Measurements from ENCODE around the gene BNIP5.
"Not testable (repeated sequence)": the region's sequence is repeated elsewhere in the genome, so short reads cannot be mapped to it uniquely, and the experiment has no call there.

The BNIP5 gene

GRCh38 chr6:36346486-36347273, 10.0 kb upstream of the BNIP5 start:
- no peak overlapping the region for H3K27ac Mint-ChIP-seq (ENCODE audit: low read depth)
- DNase-seq (ENCODE audit: low spot score in 2 of 2): no peak
- H3K9me3 Mint-ChIP-seq: no peaks in the 10 kb centered on the region
- H3K27me3 Mint-ChIP-seq: no peaks in the 10 kb centered on the region
- no peaks in the 10 kb centered on the region for H3K36me3 Mint-ChIP-seq (ENCODE audit: insufficient read depth)
- H3K4me1 Mint-ChIP-seq: no peaks in the 10 kb centered on the region
- no peak overlapping the region for H3K4me3 Mint-ChIP-seq
- no peak for ATAC-seq (replicated peaks; ENCODE audit: extremely low read depth, poor library complexity, severe bottlenecking)

GRCh38 chr6:36345681-36346466, 9.2 kb upstream of the BNIP5 start:
- DNase-seq (ENCODE audit: low spot score in 2 of 2): no peak
- no peak overlapping the region for H3K4me3 Mint-ChIP-seq
- peaks cover 4% of the 10 kb centered on the region for H3K27me3 Mint-ChIP-seq
- ATAC-seq (replicated peaks; ENCODE audit: extremely low read depth, poor library complexity, severe bottlenecking): no peak
- H3K4me1 Mint-ChIP-seq: peaks cover 2% of the 10 kb centered on the region
- H3K36me3 Mint-ChIP-seq (ENCODE audit: insufficient read depth): no peaks in the 10 kb centered on the region
- H3K9me3 Mint-ChIP-seq: no peaks in the 10 kb centered on the region
- H3K27ac Mint-ChIP-seq (ENCODE audit: low read depth): no peak overlapping the region

DNA sequence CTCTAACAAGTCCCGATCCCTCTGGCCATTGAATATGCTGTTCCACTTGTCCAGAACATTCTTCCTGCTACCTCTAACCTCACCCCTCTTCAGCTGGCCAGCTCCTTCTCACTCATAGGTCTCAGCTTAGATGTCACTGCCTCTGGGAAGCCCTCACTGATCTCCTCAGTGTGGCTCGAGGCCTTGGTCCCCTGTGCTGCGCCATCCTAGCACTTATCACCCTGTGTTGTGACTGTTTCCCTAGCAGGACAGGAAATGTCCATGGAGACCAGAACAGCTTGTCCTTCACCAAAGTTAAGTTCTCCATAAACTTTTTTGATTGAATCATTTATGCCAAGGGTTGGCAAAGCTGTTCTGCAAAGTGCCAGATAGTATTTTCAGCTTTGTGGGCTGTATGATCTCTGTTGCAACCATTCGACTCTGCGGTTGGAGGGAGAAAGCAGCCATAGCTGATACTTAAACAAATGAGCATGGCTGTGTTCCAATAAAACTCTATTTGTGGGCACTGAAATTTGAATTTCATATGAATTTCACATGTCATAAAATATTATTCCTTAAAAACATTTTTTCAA, 6.5 kb upstream of the BNIP5 start:
- H3K27me3 Mint-ChIP-seq: peaks cover 23% of the 10 kb centered on the region
- H3K36me3 Mint-ChIP-seq (ENCODE audit: insufficient read depth): no peaks in the 10 kb centered on the region
- DNase-seq (ENCODE audit: low spot score in 2 of 2): no peak
- H3K4me3 Mint-ChIP-seq: no peak overlapping the region
- no peaks in the 10 kb centered on the region for H3K9me3 Mint-ChIP-seq
- H3K27ac Mint-ChIP-seq (ENCODE audit: low read depth): no peak overlapping the region
- peaks cover 5% of the 10 kb centered on the region for H3K4me1 Mint-ChIP-seq
- ATAC-seq (replicated peaks; ENCODE audit: extremely low read depth, poor library complexity, severe bottlenecking): no peak

DNA sequence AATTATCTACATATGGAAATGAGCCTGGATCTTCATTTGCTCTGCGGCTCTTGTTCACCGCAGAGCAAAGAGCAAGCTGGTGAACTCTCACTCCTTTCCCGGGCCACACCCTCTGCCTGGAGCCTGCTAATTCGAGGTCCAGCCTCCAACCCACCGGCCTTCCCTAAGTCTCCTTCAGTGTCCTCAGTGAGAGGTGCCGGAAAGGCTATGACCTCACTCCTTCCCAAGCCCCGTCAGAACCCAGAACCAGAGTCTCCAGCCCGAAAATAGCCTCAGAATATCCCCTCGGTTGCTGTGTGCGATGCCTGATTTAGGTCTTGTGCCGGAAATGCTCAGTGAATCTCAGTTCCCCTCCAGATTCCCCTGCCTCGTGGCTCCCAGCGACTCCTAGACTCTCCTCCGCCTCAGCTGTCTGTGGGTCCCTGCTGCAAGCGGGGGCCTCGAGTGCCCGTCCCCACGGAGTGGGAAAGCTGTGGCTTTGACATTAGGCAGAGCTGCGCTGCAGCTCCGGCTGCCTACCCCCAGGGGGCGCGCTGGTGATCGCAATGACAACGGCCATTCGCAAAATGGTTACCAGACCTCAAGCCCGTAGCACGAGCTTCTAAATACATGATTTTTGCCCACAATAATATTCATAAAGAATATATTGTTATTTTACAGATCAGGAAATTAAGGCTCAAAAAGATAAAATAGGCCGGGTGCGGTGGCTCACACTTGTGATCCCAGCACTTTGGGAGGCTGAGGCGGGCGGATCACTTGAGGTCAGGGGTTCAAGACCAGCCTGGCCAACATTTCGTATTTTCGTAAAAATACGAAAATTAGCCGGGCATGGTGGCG, 4.1 kb upstream of the BNIP5 start:
- peaks cover 35% of the 10 kb centered on the region for H3K27me3 Mint-ChIP-seq
- peak; percentile 48 to 61 for DNase-seq (ENCODE audit: low spot score in 2 of 2)
- no peaks in the 10 kb centered on the region for H3K36me3 Mint-ChIP-seq (ENCODE audit: insufficient read depth)
- peak; percentile 60 for ATAC-seq (replicated peaks; ENCODE audit: extremely low read depth, poor library complexity, severe bottlenecking)
- H3K4me1 Mint-ChIP-seq: peaks cover 11% of the 10 kb centered on the region
- H3K27ac Mint-ChIP-seq (ENCODE audit: low read depth): no peak overlapping the region
- H3K9me3 Mint-ChIP-seq: no peaks in the 10 kb centered on the region
- no peak overlapping the region for H3K4me3 Mint-ChIP-seq

GRCh38 chr6:36340306-36340617, 3.6 kb upstream of the BNIP5 start:
- no peaks in the 10 kb centered on the region for H3K9me3 Mint-ChIP-seq
- ATAC-seq (replicated peaks; ENCODE audit: extremely low read depth, poor library complexity, severe bottlenecking) (no peak), DNase-seq (ENCODE audit: low spot score in 2 of 2) (no peak)
- H3K4me3 Mint-ChIP-seq: no peak overlapping the region
- no peaks in the 10 kb centered on the region for H3K36me3 Mint-ChIP-seq (ENCODE audit: insufficient read depth)
- H3K27ac Mint-ChIP-seq (ENCODE audit: low read depth): no peak overlapping the region
- peaks cover 11% of the 10 kb centered on the region for H3K4me1 Mint-ChIP-seq
- H3K27me3 Mint-ChIP-seq: peaks cover 41% of the 10 kb centered on the region

- no peaks in the 10 kb centered on the region for H3K36me3 Mint-ChIP-seq (ENCODE audit: insufficient read depth)
- no peak overlapping the region for H3K4me3 Mint-ChIP-seq
- no peak for DNase-seq (ENCODE audit: low spot score in 2 of 2)
- no peaks in the 10 kb centered on the region for H3K9me3 Mint-ChIP-seq
- H3K4me1 Mint-ChIP-seq: peaks cover 11% of the 10 kb centered on the region
- H3K27ac Mint-ChIP-seq (ENCODE audit: low read depth): no peak overlapping the region
- peaks cover 52% of the 10 kb centered on the region for H3K27me3 Mint-ChIP-seq
- no peak for ATAC-seq (replicated peaks; ENCODE audit: extremely low read depth, poor library complexity, severe bottlenecking)
Measured at GRCh38 chr6:36339146-36339545, 2.5 kb upstream of the BNIP5 start.

DNA sequence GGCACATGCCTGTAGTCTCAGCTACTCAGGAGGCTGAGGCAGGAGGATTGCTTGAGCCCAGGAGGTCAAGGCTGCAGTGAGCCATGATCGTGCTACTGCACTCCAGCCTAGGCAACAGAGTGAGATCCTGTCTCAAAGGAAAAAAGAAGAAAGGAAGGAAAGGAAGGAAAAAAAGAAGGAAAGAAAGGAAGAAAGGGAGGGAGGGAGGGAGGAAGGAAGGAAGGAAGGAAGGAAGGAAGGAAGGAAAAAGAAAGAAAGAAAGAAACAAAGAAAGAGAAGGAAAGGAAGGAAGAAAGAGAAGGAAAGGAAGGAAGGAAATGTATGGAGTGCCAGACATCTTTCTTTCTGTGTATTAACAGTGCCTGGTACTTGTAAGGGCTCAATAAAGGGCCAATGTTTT, 1.5 kb upstream of the BNIP5 start:
- H3K4me1 Mint-ChIP-seq: peaks cover 11% of the 10 kb centered on the region
- H3K36me3 Mint-ChIP-seq (ENCODE audit: insufficient read depth); DNase-seq (ENCODE audit: low spot score in 2 of 2); H3K9me3 Mint-ChIP-seq; H3K4me3 Mint-ChIP-seq; ATAC-seq (replicated peaks; ENCODE audit: extremely low read depth, poor library complexity, severe bottlenecking); H3K27ac Mint-ChIP-seq (ENCODE audit: low read depth): not testable (repeated sequence)
- peaks cover 59% of the 10 kb centered on the region for H3K27me3 Mint-ChIP-seq

DNA sequence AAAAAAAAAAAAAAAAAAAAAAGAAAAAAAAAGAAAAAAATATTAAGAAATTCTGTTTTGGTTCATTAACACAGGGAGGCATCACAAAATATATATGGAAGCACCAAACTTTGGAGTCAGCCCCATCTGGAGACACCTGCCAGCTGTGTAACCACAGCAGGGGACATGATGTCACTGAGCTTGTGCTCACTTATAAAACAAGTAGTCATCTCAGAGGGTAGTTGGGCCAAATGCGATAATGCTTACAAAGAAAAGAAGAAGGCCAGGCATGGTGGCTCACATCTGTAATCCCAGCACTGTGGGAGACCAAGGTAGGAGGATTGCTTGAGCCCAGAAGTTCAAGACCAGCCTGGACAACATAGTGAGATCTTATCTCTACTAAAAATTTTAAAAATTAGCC, 1.1 kb upstream of the BNIP5 start:
- Mint-ChIP-seq H3K36me3 (ENCODE audit: insufficient read depth) (no peaks in the 10 kb centered on the region), H3K27ac (ENCODE audit: low read depth) (no peak overlapping the region), H3K9me3 (no peaks in the 10 kb centered on the region), H3K27me3 (peaks cover 63% of the 10 kb centered on the region), H3K4me3 (no peak overlapping the region), H3K4me1 (peaks cover 11% of the 10 kb centered on the region)
- ATAC-seq (replicated peaks; ENCODE audit: extremely low read depth, poor library complexity, severe bottlenecking): no peak
- no peak for DNase-seq (ENCODE audit: low spot score in 2 of 2)

DNA sequence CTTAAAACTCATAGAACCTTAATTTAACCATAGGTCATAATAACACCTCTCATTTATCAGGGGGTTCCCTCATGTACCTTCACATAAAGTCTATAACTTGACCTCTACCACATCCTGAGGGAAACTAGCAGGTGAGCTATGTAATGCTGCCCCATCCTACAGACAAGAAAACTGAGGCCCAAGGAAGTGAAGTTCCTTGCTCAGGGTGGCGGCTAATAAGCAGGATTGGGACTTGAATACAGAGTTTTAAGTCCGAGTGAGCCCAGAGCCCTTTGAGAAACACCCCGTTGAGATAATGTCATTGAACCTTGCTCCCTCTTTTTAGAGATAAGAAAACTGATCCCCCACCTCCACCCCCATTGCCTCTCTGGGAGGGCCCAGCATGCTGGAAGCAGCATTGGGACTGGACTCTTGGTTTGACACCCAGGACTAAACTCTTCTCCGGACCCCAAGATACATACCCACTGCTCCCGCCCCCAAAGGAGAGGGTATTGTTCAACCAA, 429 bp downstream of the BNIP5 start:
- ATAC-seq (replicated peaks; ENCODE audit: extremely low read depth, poor library complexity, severe bottlenecking): no peak
- Mint-ChIP-seq H3K4me3 (no peak overlapping the region), H3K27me3 (peaks cover 67% of the 10 kb centered on the region), H3K27ac (ENCODE audit: low read depth) (no peak overlapping the region), H3K9me3 (no peaks in the 10 kb centered on the region), H3K36me3 (ENCODE audit: insufficient read depth) (no peaks in the 10 kb centered on the region), H3K4me1 (peaks cover 11% of the 10 kb centered on the region)
- DNase-seq (ENCODE audit: low spot score in 2 of 2): no peak

DNA sequence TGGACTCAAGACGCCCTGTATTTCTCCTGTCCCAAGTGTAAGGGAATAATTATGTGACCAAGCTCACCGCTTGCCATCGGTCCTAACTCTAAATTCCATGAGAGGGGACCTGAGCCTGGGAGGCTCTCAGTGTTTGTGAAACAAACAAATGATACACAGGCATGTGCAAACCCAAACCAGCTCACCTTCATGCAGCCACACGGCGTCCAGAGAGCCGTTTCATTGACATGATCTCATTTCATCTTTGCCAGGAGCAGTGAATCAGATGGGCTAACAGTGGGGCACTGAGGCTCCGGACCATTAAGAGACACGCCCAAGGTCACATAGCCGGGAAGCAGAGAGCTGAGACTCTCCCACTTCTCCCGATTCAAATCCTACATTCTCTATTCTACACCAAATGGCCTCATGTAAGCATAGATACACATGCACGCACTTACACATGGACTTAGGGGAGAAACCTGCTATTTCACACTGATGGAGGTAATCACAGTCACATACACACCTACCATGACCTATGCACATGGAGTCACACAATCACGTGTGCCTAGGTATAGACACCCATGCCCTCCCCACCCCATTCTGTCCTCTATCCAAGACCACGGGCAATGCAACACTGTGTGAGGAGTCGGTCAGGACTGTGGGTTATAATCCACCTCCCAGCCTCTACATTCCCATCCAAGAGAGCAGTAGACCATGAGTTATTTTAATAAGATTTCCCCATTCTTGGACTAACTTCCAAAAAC, 1.1 kb downstream of the BNIP5 start:
- Mint-ChIP-seq H3K4me3 (no peak overlapping the region), H3K27me3 (peaks cover 61% of the 10 kb centered on the region)

DNA sequence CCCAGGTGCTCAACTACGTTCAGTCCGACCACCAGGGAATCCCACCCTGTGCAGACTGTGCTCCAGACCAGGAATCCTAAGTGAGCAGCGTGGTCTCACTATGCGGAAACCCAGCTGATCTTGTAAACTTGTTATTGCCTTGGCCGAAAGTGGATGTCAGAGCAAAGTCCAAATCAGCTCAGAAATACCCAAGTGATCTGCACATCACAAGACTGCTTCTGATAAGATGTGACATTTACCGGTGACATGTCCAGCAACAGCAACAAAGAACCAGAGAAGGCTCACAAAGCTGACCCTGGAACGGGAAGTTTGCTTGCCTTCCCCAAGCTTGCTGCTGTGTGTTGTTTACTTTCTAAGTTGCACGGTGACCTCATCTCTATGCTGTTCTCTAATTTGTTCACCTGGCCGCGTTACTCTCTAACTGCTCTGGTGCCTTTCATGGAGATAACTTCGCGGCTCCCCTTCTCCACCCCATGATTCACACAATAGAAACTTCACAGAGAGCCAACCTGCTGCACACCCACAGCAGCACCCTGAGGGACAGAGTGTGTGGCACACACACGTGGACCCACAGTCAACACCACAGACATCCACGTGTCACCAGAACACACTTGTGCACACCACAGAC, 1.7 kb downstream of the BNIP5 start:
- ATAC-seq (replicated peaks; ENCODE audit: extremely low read depth, poor library complexity, severe bottlenecking) (no peak), DNase-seq (ENCODE audit: low spot score in 2 of 2) (no peak)
- Mint-ChIP-seq H3K36me3 (ENCODE audit: insufficient read depth) (no peaks in the 10 kb centered on the region), H3K4me1 (peaks cover 6% of the 10 kb centered on the region), H3K9me3 (no peaks in the 10 kb centered on the region), H3K27ac (ENCODE audit: low read depth) (peak overlapping the region; percentile 1), H3K27me3 (peaks cover 54% of the 10 kb centered on the region), H3K4me3 (no peak overlapping the region)

More for the DNA sequence above, 1.1 kb downstream of the BNIP5 start:
- H3K36me3 Mint-ChIP-seq (ENCODE audit: insufficient read depth): no peaks in the 10 kb centered on the region
- no peak overlapping the region for H3K27ac Mint-ChIP-seq (ENCODE audit: low read depth)
- ATAC-seq (replicated peaks; ENCODE audit: extremely low read depth, poor library complexity, severe bottlenecking) (no peak), DNase-seq (ENCODE audit: low spot score in 2 of 2) (no peak)
- no peaks in the 10 kb centered on the region for H3K9me3 Mint-ChIP-seq
- peaks cover 6% of the 10 kb centered on the region for H3K4me1 Mint-ChIP-seq
